OCI-LY3 (cell line): ENCODE measurements around the gene ACACA.

Experiments used
- CTCF ChIP-seq: fragments of 200-600, 300-600 bp; sonication (generic); IDR thresholded peaks from 2 replicates; pipeline ENCODE4 v1.5.1; 2014; ENCODE audit warnings: antibody characterized with exemption, low read length, low read depth
- EZH2phosphoT487 ChIP-seq: fragments of 200-600 bp; shearing (Covaris generic); IDR thresholded peaks from 2 replicates; pipeline ENCODE4 v1.6.1; 2018; ENCODE audit warnings: antibody characterized with exemption, mixed run types, low read depth

DNA sequence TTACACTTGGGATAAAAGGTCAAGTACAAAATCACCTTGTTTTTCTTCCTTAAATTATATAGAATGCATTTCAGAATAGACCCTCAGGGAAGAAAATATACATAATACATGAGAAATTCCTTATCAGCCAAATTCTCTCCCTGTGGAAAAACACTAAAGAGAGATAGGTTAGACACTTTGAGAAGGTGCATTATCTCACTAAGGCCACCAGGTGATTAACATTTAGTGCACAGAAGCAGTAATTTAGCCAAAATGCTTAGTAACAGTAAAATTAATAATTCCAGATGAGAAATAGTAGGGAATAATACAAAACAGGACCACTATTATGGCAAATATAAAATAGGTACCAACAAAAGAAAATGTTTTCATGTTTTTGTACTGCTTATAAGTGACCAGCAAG is 216.1 kb downstream of the ACACA start:
- TF ChIP-seq CTCF, result no peak
- TF ChIP-seq EZH2phosphoT487, result no peak
